GM12865 (cell line): ENCODE data around the gene RHOBTB3.

ENCODE experiments used
- DNase-seq: peaks from one replicate; pipeline ENCODE4 v3.0.0; 2010; ENCODE audit warnings: low read depth
- H3K4me3 ChIP-seq: 2 replicates; pipeline ENCODE4 v1.5.1; 2011; ENCODE audit warnings: mild to moderate bottlenecking, low read depth, low read length, control low read depth
- TF ChIP-seq, protein P1 (sequence below): IDR thresholded peaks from 2 replicates; pipeline ENCODE4 v1.5.1; 2011; ENCODE audit warnings: low read length, control low read depth, low read depth, inconsistent platforms; ENCODE audit not compliant: insufficient read depth; ENCODE audit errors: missing control alignments

Gene RHOBTB3

DNA sequence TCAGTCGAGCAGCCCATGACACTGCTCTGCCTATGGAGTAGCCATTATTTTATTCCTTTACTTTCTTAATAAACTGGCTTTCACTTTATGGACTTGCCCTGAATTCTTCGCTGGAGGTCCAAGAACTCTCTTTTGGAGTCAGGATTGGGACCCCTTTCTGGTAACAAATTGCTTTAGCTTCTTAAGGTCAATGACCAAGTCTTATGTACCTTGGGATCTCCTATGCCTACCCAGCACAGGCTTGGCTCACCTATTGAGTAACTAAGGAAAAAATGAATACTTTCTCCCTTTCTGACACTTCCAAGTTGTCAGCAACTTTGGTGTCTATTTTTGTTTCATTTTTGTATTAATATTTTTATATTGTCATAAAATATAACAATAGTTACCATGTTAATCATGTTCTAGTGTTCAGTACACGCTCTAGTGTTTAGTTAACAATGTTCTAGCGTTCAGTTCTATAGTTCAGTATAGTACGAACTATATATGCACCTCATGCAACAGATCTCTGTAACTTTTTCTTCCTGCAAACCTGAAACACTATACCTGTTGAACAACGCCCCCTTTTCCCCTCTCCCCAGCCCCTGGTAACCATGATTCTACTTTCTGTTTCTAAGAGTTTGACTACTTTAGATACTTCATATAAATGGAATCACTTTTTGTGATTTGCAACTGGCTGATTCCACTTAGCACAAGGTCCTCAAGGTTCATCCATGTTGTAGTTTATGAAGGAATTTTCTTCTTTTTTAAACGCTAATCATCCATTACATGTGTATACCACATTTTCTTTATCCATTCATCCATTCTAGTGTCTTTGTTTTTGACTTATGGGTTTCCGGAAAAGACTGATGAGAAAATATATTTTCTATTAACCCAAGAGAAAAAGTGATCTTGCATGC, 1.8 kb upstream of the RHOBTB3 start:
- no peak overlapping the region for H3K4me3 ChIP-seq
- TF ChIP-seq, protein P1, sequence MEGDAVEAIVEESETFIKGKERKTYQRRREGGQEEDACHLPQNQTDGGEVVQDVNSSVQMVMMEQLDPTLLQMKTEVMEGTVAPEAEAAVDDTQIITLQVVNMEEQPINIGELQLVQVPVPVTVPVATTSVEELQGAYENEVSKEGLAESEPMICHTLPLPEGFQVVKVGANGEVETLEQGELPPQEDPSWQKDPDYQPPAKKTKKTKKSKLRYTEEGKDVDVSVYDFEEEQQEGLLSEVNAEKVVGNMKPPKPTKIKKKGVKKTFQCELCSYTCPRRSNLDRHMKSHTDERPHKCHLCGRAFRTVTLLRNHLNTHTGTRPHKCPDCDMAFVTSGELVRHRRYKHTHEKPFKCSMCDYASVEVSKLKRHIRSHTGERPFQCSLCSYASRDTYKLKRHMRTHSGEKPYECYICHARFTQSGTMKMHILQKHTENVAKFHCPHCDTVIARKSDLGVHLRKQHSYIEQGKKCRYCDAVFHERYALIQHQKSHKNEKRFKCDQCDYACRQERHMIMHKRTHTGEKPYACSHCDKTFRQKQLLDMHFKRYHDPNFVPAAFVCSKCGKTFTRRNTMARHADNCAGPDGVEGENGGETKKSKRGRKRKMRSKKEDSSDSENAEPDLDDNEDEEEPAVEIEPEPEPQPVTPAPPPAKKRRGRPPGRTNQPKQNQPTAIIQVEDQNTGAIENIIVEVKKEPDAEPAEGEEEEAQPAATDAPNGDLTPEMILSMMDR, result no peak
- DNase-seq, result no peak

DNA sequence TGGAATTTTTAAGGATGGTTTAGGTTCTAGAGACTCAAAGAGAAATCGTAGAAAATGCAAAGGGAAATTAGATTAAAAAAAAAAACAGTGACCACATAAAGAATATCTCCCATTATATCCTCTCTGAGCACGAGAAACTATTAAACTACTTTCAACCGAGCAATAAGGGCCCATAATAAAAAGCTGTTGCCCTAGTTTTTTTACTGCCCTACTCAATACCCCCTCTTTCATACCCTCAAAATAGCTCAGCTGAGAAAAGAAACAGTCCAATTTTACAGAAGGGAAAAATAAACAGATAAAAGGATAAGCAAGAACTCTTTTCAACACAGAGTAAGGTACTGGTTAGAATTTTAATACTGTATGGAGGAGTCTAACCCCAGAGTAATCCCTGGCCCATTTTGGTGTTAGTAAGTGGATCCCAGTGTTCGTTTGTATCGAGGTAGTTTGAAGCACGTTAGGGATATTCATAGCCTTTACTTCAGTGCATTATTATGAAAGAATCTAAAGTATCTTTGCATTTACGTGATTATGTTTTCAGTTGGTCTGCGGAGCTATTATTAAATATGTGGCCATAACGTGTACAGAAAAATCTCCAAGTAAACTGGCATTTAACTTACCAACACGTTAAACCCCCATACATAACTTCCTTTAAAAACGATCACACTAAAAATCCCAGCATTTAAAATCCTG, 980 bp upstream of the RHOBTB3 start:
- DNase-seq, result no peak
- peak overlapping the region; percentile 63 for H3K4me3 ChIP-seq
- TF ChIP-seq, protein P1, result no peak

DNA sequence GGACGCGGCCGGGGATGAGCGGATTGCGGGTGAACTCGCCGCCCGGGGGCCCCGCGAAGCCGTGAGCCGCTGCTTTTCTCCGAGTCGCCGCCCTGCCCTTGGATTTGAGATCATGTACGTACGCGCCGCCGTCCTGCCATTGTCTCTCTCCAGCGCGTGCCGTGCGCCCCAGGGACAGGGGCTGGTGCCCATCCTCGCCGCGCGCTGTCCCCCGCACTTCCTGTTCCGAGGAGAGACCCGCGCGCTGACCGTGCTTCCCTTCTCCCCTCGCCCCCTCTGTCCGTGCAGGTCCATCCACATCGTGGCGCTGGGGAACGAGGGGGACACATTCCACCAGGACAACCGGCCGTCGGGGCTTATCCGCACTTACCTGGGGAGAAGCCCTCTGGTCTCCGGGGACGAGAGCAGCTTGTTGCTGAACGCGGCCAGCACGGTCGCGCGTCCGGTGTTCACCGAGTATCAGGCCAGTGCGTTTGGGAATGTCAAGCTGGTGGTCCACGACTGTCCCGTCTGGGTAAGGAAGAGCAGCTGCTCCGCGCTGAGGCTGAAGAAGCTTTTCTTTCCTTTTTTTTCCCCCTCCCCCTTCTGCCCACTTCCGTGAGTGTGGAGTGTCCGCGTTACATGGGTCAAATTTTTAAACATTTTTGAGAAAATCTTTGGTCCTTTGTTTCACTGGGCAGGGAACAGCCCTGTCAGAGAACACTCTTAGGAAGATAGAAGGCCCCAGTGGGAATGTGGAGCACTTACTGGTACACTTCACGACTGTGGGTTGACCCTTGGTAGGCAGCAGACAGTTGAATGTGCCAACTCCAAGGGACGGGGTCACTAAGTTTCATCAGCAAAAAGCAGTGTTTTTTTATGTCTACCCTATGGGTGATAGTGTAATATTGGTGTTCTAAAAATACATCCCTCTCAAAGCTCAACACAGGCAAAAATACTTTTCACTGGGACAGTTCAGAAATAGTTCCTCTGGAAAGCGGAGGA, 727 bp downstream of the RHOBTB3 start:
- TF ChIP-seq, protein P1, result no peak
- peak; percentile 56 for DNase-seq
- H3K4me3 ChIP-seq, result peak overlapping the region; percentile 63

DNA sequence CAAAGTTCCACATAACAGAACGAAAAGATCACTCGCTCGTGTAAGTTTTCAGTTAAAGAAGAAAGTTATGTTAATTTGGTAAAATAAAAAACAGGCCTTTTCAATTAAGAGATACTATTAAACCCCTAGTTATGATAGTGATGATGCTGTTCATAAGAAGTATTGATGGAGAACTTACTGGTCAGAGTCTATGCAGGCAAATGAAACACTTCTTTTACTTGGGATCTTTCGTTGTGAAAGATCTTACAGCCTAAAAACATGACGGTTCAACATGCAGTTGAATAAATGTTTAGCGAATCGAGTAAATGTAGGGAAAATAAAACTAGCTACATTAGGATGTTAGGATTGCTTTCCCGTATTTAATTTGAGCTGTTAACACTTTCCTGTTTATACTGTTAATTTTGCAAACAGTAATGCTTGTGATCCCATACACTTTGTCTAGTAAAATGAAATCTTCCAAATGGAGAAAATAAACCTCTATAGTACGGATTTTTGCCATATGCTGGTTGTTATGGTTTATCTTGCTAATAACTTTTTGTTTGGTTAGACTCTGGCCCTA, 2.0 kb downstream of the RHOBTB3 start:
- DNase-seq, result no peak
- H3K4me3 ChIP-seq, result no peak overlapping the region
- TF ChIP-seq, protein P1, result no peak

DNA sequence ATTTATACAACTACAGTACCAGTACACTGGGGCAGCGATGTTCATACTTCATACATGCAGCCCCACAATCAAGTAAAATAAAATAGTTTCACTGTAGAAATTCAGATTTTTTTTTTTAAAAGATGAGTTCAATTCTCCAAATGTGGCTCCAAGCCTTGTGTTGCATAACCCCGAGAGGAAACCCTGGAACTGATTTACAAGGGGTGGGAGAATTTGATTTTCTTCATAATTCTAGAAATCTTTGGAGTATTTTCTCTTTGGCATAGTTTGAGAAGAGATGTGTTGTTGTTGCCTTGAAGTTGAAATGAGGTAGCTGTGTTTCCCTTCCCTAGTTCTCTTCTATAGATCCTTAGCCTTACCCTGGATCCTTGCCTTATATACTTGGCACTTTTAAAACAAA, 3.1 kb downstream of the RHOBTB3 start:
- no peak for DNase-seq
- H3K4me3 ChIP-seq, result no peak overlapping the region
- TF ChIP-seq, protein P1, result no peak

DNA sequence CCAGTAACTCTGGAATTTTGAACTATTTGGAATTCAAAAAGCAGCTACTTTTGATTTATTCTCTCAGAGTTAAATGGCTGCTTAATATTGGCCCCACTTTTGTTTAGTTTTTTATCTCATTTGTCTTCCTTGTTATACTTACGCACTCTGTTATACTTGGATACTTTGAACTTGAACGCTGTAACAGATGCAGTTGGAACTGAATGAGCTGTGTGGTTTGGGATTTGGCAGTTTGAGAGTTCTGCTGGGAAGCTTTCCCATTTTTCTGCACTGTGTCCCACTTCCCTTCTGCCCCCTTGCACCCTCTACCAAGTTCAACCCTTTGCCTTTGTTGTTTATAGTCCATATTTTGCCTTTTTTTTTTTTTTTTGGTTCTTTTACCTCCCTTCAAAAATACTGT, 3.8 kb downstream of the RHOBTB3 start:
- TF ChIP-seq, protein P1, result no peak
- DNase-seq, result no peak
- H3K4me3 ChIP-seq, result no peak overlapping the region
